H1 (cell line): ENCODE data around the gene ACHE. TPM values are rescaled to one million over a fixed set of nuclear protein-coding genes. Genes with fewer than 3 reads are reported as not detected.

Source experiments
- CTCF ChIA-PET: fragments of 300-600 bp; sonication (Branson Sonifier 250); formaldehyde crosslinking; loops from one replicate; lab custom pipeline; 2021; ENCODE audit not compliant: partially characterized antibody; lab: Charles Lee
- POLR2A ChIA-PET: fragments of 300-600 bp; sonication (Branson Sonifier 250); formaldehyde crosslinking; loops from one replicate; lab custom pipeline; 2021; ENCODE audit warnings: inconsistent platforms; ENCODE audit not compliant: partially characterized antibody; lab: Charles Lee
- DNase-seq, 2 experiments: peaks; one replicate each; pipeline versions ENCODE4 v3.0.0 to v3.0.0-alpha.2; 2010 to 2022; ENCODE audit warnings: low spot score in 2 of 2, low read depth in 1 of 2, mixed read lengths in 1 of 2
- FAIRE-seq: peaks from 2 replicates; lab custom pipeline; 2011; peaks lifted over from hg19 to GRCh38; lab: Jason Lieb, UNC
- H2AFZ ChIP-seq: 2 replicates; pipeline ENCODE4 v1.8.1; 2012; ENCODE audit warnings: low read length, inconsistent platforms
- H2AK5ac ChIP-seq: 2 replicates; pipeline ENCODE4 v1.6.1; 2013; ENCODE audit warnings: low read depth, low read length
- H2BK120ac ChIP-seq: replicated peaks from 2 replicates; pipeline ENCODE3; 2013; ENCODE audit warnings: low read depth, low read length, inconsistent platforms
- H2BK12ac ChIP-seq: 2 replicates; pipeline ENCODE4 v1.6.1; 2013; ENCODE audit warnings: low read depth, low read length
- H2BK15ac ChIP-seq: 2 replicates; pipeline ENCODE4 v1.6.1; 2013; ENCODE audit warnings: low read length
- H2BK20ac ChIP-seq: 2 replicates; pipeline ENCODE4 v1.6.1; 2013; ENCODE audit warnings: low read length
- H2BK5ac ChIP-seq: 2 replicates; pipeline ENCODE4 v1.6.1; 2013; ENCODE audit warnings: low read depth, low read length
- H3K14ac ChIP-seq: 2 replicates; pipeline ENCODE4 v1.6.1; 2013; ENCODE audit warnings: inconsistent platforms; ENCODE audit not compliant: insufficient read length
- H3K18ac ChIP-seq: 2 replicates; pipeline ENCODE4 v1.6.1; 2013; ENCODE audit warnings: low read length; ENCODE audit errors: extremely low read depth
- H3K23ac ChIP-seq: 2 replicates; pipeline ENCODE4 v1.6.1; 2013; ENCODE audit warnings: inconsistent platforms; ENCODE audit not compliant: insufficient read length
- H3K23me2 ChIP-seq: 2 replicates; pipeline ENCODE4 v1.6.1; 2013; ENCODE audit warnings: low read depth, low read length
- H3K27ac ChIP-seq: 2 replicates; pipeline ENCODE4 v1.6.1; 2011; ENCODE audit warnings: low read depth, low read length, inconsistent platforms
- H3K27me3 ChIP-seq, 4 experiments: replicated peaks in 1 of 4; 1 replicate in 1 of 4; 2 replicates in 3 of 4; pipeline versions ENCODE4 v1.6.1 to v1.8.1; 2011 to 2013; ENCODE audit warnings: low read length in 3 of 4, mild to moderate bottlenecking in 3 of 4, inconsistent platforms in 2 of 4, mixed read lengths in 2 of 4, moderate library complexity in 1 of 4; ENCODE audit not compliant: control insufficient read depth in 3 of 4, insufficient read depth in 3 of 4; ENCODE audit errors: extremely low read depth in 1 of 4
- H3K36me3 ChIP-seq, 4 experiments: 2 replicates each; pipeline versions ENCODE4 v1.6.1 to v1.8.1; 2011 to 2013; ENCODE audit warnings: mild to moderate bottlenecking in 4 of 4, low read length in 3 of 4, moderate library complexity in 2 of 4, control low read depth in 1 of 4, inconsistent platforms in 1 of 4; ENCODE audit not compliant: insufficient read depth in 4 of 4, control insufficient read depth in 2 of 4
- H3K4ac ChIP-seq: replicated peaks from 2 replicates; pipeline ENCODE3; 2013; ENCODE audit warnings: low read length, low read depth, mixed read lengths, inconsistent platforms; ENCODE audit not compliant: insufficient read length
- H3K4me1 ChIP-seq, 4 experiments: replicated peaks in 1 of 4; 1 replicate in 1 of 4; 2 replicates in 3 of 4; pipeline versions ENCODE4 v1.6.1 to v1.8.1; 2011 to 2013; ENCODE audit warnings: low read length in 3 of 4, inconsistent platforms in 2 of 4, mixed read lengths in 1 of 4; ENCODE audit not compliant: insufficient read depth in 4 of 4, control insufficient read depth in 3 of 4
- H3K4me2 ChIP-seq, 2 experiments: 2 replicates each; pipeline versions ENCODE4 v1.6.1 to v1.8.1; 2011 to 2013; ENCODE audit warnings: low read depth in 2 of 2, low read length in 2 of 2, control low read depth in 1 of 2, inconsistent platforms in 1 of 2, mild to moderate bottlenecking in 1 of 2; ENCODE audit not compliant: insufficient read depth in 1 of 2
- H3K4me3 ChIP-seq, 4 experiments: fragments of 200-600, 300-600 bp in 1 of 4; sonication (generic), shearing (Covaris generic), sonication (Bioruptor Twin) in 1 of 4; 2 replicates each; pipeline versions ENCODE4 v1.5.1 to v1.8.1; 2011 to 2016; ENCODE audit warnings: low read length in 4 of 4, low read depth in 3 of 4, control low read depth in 2 of 4, inconsistent platforms in 2 of 4, mild to moderate bottlenecking in 2 of 4, mixed read lengths in 1 of 4, moderate library complexity in 1 of 4; ENCODE audit not compliant: insufficient read depth in 2 of 4; ENCODE audit errors: extremely low read depth in 1 of 4
- H3K56ac ChIP-seq: replicated peaks from 2 replicates; pipeline ENCODE3; 2013; ENCODE audit warnings: low read depth, mild to moderate bottlenecking, mixed read lengths, low read length, inconsistent platforms; ENCODE audit not compliant: insufficient read length
- H3K79me1 ChIP-seq: 2 replicates; pipeline ENCODE4 v1.6.1; 2013; ENCODE audit warnings: low read depth, low read length, control low read depth
- H3K79me2 ChIP-seq, 2 experiments: 2 replicates each; pipeline versions ENCODE4 v1.6.1 to v1.8.1; 2012 to 2013; ENCODE audit warnings: low read length in 2 of 2, mild to moderate bottlenecking in 2 of 2, inconsistent platforms in 1 of 2; ENCODE audit not compliant: insufficient read depth in 2 of 2, control insufficient read depth in 1 of 2
- H3K9ac ChIP-seq, 4 experiments: replicated peaks in 1 of 4; 1 replicate in 1 of 4; 2 replicates in 3 of 4; pipeline versions ENCODE4 v1.6.1 to v1.8.1; 2011 to 2013; ENCODE audit warnings: low read depth in 3 of 4, low read length in 3 of 4, control low read depth in 2 of 4, mild to moderate bottlenecking in 2 of 4, moderate library complexity in 2 of 4, inconsistent platforms in 1 of 4; ENCODE audit errors: extremely low read depth in 1 of 4
- H3K9me3 ChIP-seq, 2 experiments: 2 replicates each; pipeline versions ENCODE4 v1.6.1 to v1.8.1; 2012 to 2013; ENCODE audit warnings: mild to moderate bottlenecking in 2 of 2, moderate library complexity in 2 of 2, control low read depth in 1 of 2, inconsistent platforms in 1 of 2, low read depth in 1 of 2, low read length in 1 of 2, mixed read lengths in 1 of 2; ENCODE audit not compliant: insufficient read depth in 2 of 2
- H4K20me1 ChIP-seq, 2 experiments: replicated peaks in 1 of 2; 2 replicates each; pipeline versions ENCODE3 to v1.8.1; 2011 to 2013; ENCODE audit warnings: inconsistent platforms in 2 of 2, low read length in 2 of 2, mild to moderate bottlenecking in 1 of 2; ENCODE audit not compliant: insufficient read depth in 2 of 2, control insufficient read depth in 1 of 2
- H4K5ac ChIP-seq: 2 replicates; pipeline ENCODE4 v1.6.1; 2013; ENCODE audit warnings: low read length, low read depth, mixed read lengths, inconsistent platforms; ENCODE audit not compliant: insufficient read length
- H4K8ac ChIP-seq: 2 replicates; pipeline ENCODE4 v1.8.0; 2013; ENCODE audit warnings: mild to moderate bottlenecking, moderate library complexity, low read length, inconsistent platforms; ENCODE audit not compliant: insufficient read depth; ENCODE audit errors: extremely low read depth
- H4K91ac ChIP-seq: replicated peaks from 2 replicates; pipeline ENCODE3; 2013; ENCODE audit warnings: low read length, mixed read lengths, inconsistent platforms; ENCODE audit not compliant: insufficient read length
- GABPA ChIP-seq: IDR thresholded peaks from 2 replicates; pipeline ENCODE4 v1.6.1; 2011; ENCODE audit warnings: mild to moderate bottlenecking, low read length, moderate library complexity, borderline replicate concordance; ENCODE audit not compliant: insufficient read depth
- WGBS, 2 experiments: shearing (Covaris generic) in 1 of 2; methylation state at CpG; one replicate each; pipeline versions ENCODE4 v1.1.6 to v1.1.7; 2013 to 2015; ENCODE audit warnings: low lambda C conversion rate in 2 of 2, mixed read lengths in 2 of 2, inconsistent platforms in 1 of 2, low coverage in 1 of 2, missing lambda C conversion rate in 1 of 2; ENCODE audit not compliant: insufficient replicate concordance in 2 of 2, insufficient coverage in 1 of 2, insufficient read length in 1 of 2; ENCODE audit errors: extremely low coverage in 1 of 2, missing lambda C conversion rate in 1 of 2; 5-methylcytosine and 5-hydroxymethylcytosine counted together
- polyA plus RNA-seq, 7 experiments: library from polyadenylated mRNA; depleted of rRNA in 3 of 7; stranded (reverse) in 5 of 7; unstranded in 2 of 7; fragments of >200 nt in 5 of 7; fragments of 200-250 nt in 2 of 7; gene quantifications; 1 replicate in 5 of 7; 2 replicates in 1 of 7; 4 replicates in 1 of 7; pipeline versions ENCODE4 v1.2.1 to v1.2.3, GENCODE V29; 2011 to 2013; ENCODE audit warnings: missing spikeins in 2 of 7, mixed read lengths in 2 of 7
- total RNA-seq: library from RNA; stranded (reverse); fragmentation: NEBNext Ultra II Directional; extraction: Animal tissue kit (Norgen Biotek cat#: 25700); gene quantifications from 2 replicates; pipeline ENCODE4 v1.2.1, GENCODE V29; 2021

The ACHE gene
- total and polyA plus RNA-seq, 2 of the 8 experiments (the other 6 are each of a cell fraction or from before 2014, with no cell fraction given) = 1.4 to 4.3 TPM

GRCh38 chr7:100861616-100861985, 34.1 kb downstream of the ACHE start:
- no peak for TF ChIP-seq GABPA
- WGBS, 2 experiments = 97% methylated on average over 11 of the region's 14 CpGs; no CpG with 5 or more reads in 1 of the 2 experiments

More at GRCh38 chr7:100861616-100861985, 34.1 kb downstream of the ACHE start:
- H2BK120ac ChIP-seq = no peak overlapping the region
- H3K4me1 ChIP-seq = peaks cover 0 to 3% (median 2%) of the 10 kb centered on the region in 4 experiments; a peak in 6 of 7 replicates
- no peak overlapping the region for H3K14ac ChIP-seq
- no peaks in the 10 kb centered on the region for H3K27me3 ChIP-seq
- FAIRE-seq = no peak
- no peak overlapping the region for H3K4me3 ChIP-seq
- ChIA-PET CTCF (interaction anchor here (0.5 to 4.5 kb wide), 4 partner anchors 9 to 918 kb away, joined by 3 to 25 read pairs (median 4); partner anchors contain the start of gene SLC12A9), POLR2A (interaction anchor here (0.9 to 1.2 kb wide), 2 partner anchors 26 to 28 kb away, joined by 4 read pairs; partner anchors contain the start of gene UFSP1)
- H3K36me3 ChIP-seq = peaks cover 6 to 22% (median 11%) of the 10 kb centered on the region in 4 experiments; a peak in 7 of 8 replicates
- no peaks in the 10 kb centered on the region for H3K9me3 ChIP-seq
- no peak overlapping the region for H3K27ac ChIP-seq
- no peak overlapping the region for H2AFZ ChIP-seq
- H3K9ac ChIP-seq = no peak overlapping the region
- H3K79me2 ChIP-seq = no peaks in the 10 kb centered on the region
- no peak overlapping the region for H3K23ac ChIP-seq
- H3K56ac ChIP-seq = no peak overlapping the region
- H3K4ac ChIP-seq = no peak overlapping the region
- no peak overlapping the region for H3K18ac ChIP-seq
- H2BK20ac ChIP-seq = no peak overlapping the region
- no peak for DNase-seq
- H4K91ac ChIP-seq = no peak overlapping the region
- H2AK5ac ChIP-seq = no peak overlapping the region
- H3K4me2 ChIP-seq = no peak overlapping the region
- no peaks in the 10 kb centered on the region for H3K23me2 ChIP-seq
- no peak overlapping the region for H2BK12ac ChIP-seq
- no peak overlapping the region for H2BK15ac ChIP-seq
- peaks cover 4% of the 10 kb centered on the region for H3K79me1 ChIP-seq
- no peak overlapping the region for H4K5ac ChIP-seq
- H4K20me1 ChIP-seq = peaks cover 0 to 6% of the 10 kb centered on the region in 2 experiments
- H2BK5ac ChIP-seq = no peak overlapping the region
- H4K8ac ChIP-seq = no peak overlapping the region
